Neural cell (in vitro differentiated cells): ENCODE measurements around the gene CDC25B.
"Not testable (repeated sequence)": the region's sequence is repeated elsewhere in the genome, so short reads cannot be mapped to it uniquely, and the experiment has no call there.

Source experiments
- TAF1 ChIP-seq: IDR thresholded peaks from 2 replicates; pipeline ENCODE4 v1.6.1; 2012; ENCODE audit warnings: low read depth
- TF ChIP-seq, protein P1 (sequence below): fragments of 450-650 bp; IDR thresholded peaks from 2 replicates; pipeline ENCODE4 v1.5.1; 2014; ENCODE audit warnings: antibody characterized with exemption, mild to moderate bottlenecking, moderate library complexity; ENCODE audit not compliant: poor library complexity, severe bottlenecking

- TF ChIP-seq TAF1 = not testable (repeated sequence)
- TF ChIP-seq, protein P1, sequence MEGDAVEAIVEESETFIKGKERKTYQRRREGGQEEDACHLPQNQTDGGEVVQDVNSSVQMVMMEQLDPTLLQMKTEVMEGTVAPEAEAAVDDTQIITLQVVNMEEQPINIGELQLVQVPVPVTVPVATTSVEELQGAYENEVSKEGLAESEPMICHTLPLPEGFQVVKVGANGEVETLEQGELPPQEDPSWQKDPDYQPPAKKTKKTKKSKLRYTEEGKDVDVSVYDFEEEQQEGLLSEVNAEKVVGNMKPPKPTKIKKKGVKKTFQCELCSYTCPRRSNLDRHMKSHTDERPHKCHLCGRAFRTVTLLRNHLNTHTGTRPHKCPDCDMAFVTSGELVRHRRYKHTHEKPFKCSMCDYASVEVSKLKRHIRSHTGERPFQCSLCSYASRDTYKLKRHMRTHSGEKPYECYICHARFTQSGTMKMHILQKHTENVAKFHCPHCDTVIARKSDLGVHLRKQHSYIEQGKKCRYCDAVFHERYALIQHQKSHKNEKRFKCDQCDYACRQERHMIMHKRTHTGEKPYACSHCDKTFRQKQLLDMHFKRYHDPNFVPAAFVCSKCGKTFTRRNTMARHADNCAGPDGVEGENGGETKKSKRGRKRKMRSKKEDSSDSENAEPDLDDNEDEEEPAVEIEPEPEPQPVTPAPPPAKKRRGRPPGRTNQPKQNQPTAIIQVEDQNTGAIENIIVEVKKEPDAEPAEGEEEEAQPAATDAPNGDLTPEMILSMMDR = not testable (repeated sequence)
These were observed 48.0 kb downstream of the CDC25B start for GRCh38 chr20:3843990-3844619.
